B cell (primary cell): ENCODE measurements around the gene TRMT2A. TPM values are rescaled to one million over a fixed set of nuclear protein-coding genes. Genes with fewer than 3 reads are reported as not detected.

Experiments used
- ATAC-seq: fragments of 200-7000 bp; cut with Tn5 transposase; one replicate; pipeline ENCODE4 v1.10.0; 2021; ENCODE audit warnings: low read depth, mild to moderate bottlenecking, moderate number of reproducible peaks, moderate library complexity
- CTCF ChIA-PET: fragments of 350-600 bp; sonication (Branson Sonifier 250); formaldehyde crosslinking; loops from one replicate; lab custom pipeline; 2021; ENCODE audit warnings: antibody characterized with exemption, inconsistent platforms; lab: Charles Lee
- POLR2A ChIA-PET: fragments of 350-600 bp; sonication (Branson Sonifier 250); formaldehyde crosslinking; loops from one replicate; lab custom pipeline; 2021; ENCODE audit warnings: antibody characterized with exemption; lab: Charles Lee
- DNase-seq: peaks from one replicate; pipeline ENCODE4 v3.0.0; 2013
- H2AFZ ChIP-seq: 2 replicates; pipeline ENCODE4 v1.6.1; 2012; ENCODE audit warnings: mild to moderate bottlenecking, low read depth, low read length; ENCODE audit not compliant: insufficient read depth, poor library complexity, severe bottlenecking
- H3K27ac ChIP-seq, 2 donors: 1 replicate in 1 of 2; 2 replicates in 1 of 2; pipeline ENCODE4 v1.5.1; 2012 to 2013; ENCODE audit warnings: low read length in 2 of 2, mild to moderate bottlenecking in 2 of 2, moderate library complexity in 1 of 2
- H3K27me3 ChIP-seq, 4 experiments: fragments of 200-600 bp in 1 of 4; sonication (generic) in 1 of 4; replicated peaks in 1 of 4; 1 replicate in 2 of 4; 2 replicates in 2 of 4; pipeline versions ENCODE4 v1.6.1 to v1.7.0; 2013 to 2016; ENCODE audit warnings: low read length in 3 of 4, mild to moderate bottlenecking in 2 of 4, mixed read lengths in 1 of 4, moderate library complexity in 1 of 4; ENCODE audit not compliant: insufficient read depth in 4 of 4, control insufficient read depth in 3 of 4; ENCODE audit errors: control extremely low read depth in 1 of 4
- H3K36me3 ChIP-seq, 2 experiments: replicated peaks in 1 of 2; 1 replicate in 1 of 2; 2 replicates in 1 of 2; pipeline versions ENCODE4 v1.6.1 to v1.7.1; 2013; ENCODE audit warnings: low read length in 1 of 2; ENCODE audit not compliant: insufficient read depth in 2 of 2, control insufficient read depth in 1 of 2; ENCODE audit errors: control extremely low read depth in 1 of 2, extremely low read depth in 1 of 2
- H3K4me1 ChIP-seq, 2 donors: fragments of 200-600 bp in 1 of 2; sonication (generic) in 1 of 2; 1 replicate in 1 of 2; 2 replicates in 1 of 2; pipeline versions ENCODE4 v1.5.1 to v1.6.1; 2013 to 2017; ENCODE audit warnings: low read length in 2 of 2; ENCODE audit not compliant: control insufficient read depth in 2 of 2, insufficient read depth in 2 of 2
- H3K4me2 ChIP-seq: replicated peaks from 2 replicates; pipeline ENCODE3; 2012; ENCODE audit warnings: mild to moderate bottlenecking, low read depth, low read length; ENCODE audit not compliant: poor library complexity, severe bottlenecking
- H3K4me3 ChIP-seq, 5 experiments: fragments of 200-600 bp in 1 of 5; sonication (generic) in 1 of 5; 1 replicate in 3 of 5; 2 replicates in 2 of 5; pipeline versions ENCODE4 v1.5.1 to v1.7.0; 2011 to 2016; ENCODE audit warnings: low read length in 4 of 5, mild to moderate bottlenecking in 4 of 5, low read depth in 2 of 5, control low read depth in 1 of 5, moderate library complexity in 1 of 5; ENCODE audit not compliant: insufficient read depth in 1 of 5; ENCODE audit errors: control extremely low read depth in 1 of 5, extremely low read depth in 1 of 5
- H3K79me2 ChIP-seq: fragments of 200-600 bp; sonication (generic); one replicate; pipeline ENCODE4 v1.6.0; 2016; ENCODE audit warnings: low read length; ENCODE audit not compliant: control insufficient read depth, insufficient read depth
- H3K9ac ChIP-seq: fragments of 200-600 bp; sonication (generic); 2 replicates; pipeline ENCODE4 v1.6.1; 2017; ENCODE audit warnings: mild to moderate bottlenecking, low read length, moderate library complexity
- H3K9me3 ChIP-seq, 3 donors: one replicate each; pipeline versions ENCODE4 v1.6.1 to v1.7.1; 2013; ENCODE audit warnings: low read length in 2 of 3; ENCODE audit not compliant: control insufficient read depth in 2 of 3, insufficient read depth in 1 of 3; ENCODE audit errors: control extremely low read depth in 1 of 3
- H4K20me1 ChIP-seq: 2 replicates; pipeline ENCODE4 v1.6.0; 2012; ENCODE audit warnings: mild to moderate bottlenecking, low read length; ENCODE audit not compliant: insufficient read depth, control insufficient read depth, poor library complexity, severe bottlenecking
- H3K27ac Mint-ChIP-seq: one replicate; pipeline ENCODE4 v1.8.0; 2021; ENCODE audit warnings: mixed read lengths
- H3K27me3 Mint-ChIP-seq: one replicate; pipeline ENCODE4 v1.8.0; 2021; ENCODE audit warnings: mixed read lengths
- H3K4me1 Mint-ChIP-seq: one replicate; pipeline ENCODE4 v1.8.0; 2021; ENCODE audit warnings: mixed read lengths
- H3K4me3 Mint-ChIP-seq: one replicate; pipeline ENCODE4 v1.8.0; 2021; ENCODE audit warnings: mixed read lengths
- H3K9me3 Mint-ChIP-seq: one replicate; pipeline ENCODE4 v1.8.0; 2022; ENCODE audit warnings: mixed read lengths; ENCODE audit not compliant: insufficient read depth
- CTCF ChIP-seq: fragments of 200-600 bp; IDR thresholded peaks from one replicate; pipeline ENCODE4 v1.8.0; 2022; ENCODE audit warnings: antibody characterized with exemption, mild to moderate bottlenecking
- EZH2 ChIP-seq: IDR thresholded peaks from 2 replicates; pipeline ENCODE4 v1.6.1; 2012; ENCODE audit warnings: borderline replicate concordance, low read depth, mild to moderate bottlenecking, moderate library complexity, low read length; ENCODE audit not compliant: insufficient read depth, poor library complexity, severe bottlenecking
- WGBS: methylation state at CpG from one replicate; pipeline ENCODE4 v1.1.5; 2013; ENCODE audit warnings: missing lambda C conversion rate; ENCODE audit not compliant: insufficient coverage; 5-methylcytosine and 5-hydroxymethylcytosine counted together
- intact Hi-C: fragments of 100-400 bp; cut with micrococcal nuclease; formaldehyde crosslinking; loops from one replicate; pipeline ENCODE4 v1.10.0; 2022
- polyA plus RNA-seq: library from polyadenylated mRNA; depleted of rRNA; stranded (reverse); fragments of >200 nt; gene quantifications from 2 replicates; pipeline ENCODE4 v1.2.3, GENCODE V29; 2012
- total RNA-seq, 2 donors: library from RNA; stranded (reverse); fragments of 120-200 nt in 1 of 2; gene quantifications; 1 replicate in 1 of 2; 2 replicates in 1 of 2; pipeline versions ENCODE4 v1.2.3 to v1.2.4, GENCODE V29; 2013 to 2022

The TRMT2A gene
- total and polyA plus RNA-seq, 2 donors (not counting 1 experiment from before 2014, with no cell fraction given): 95.7 to 144 TPM

DNA sequence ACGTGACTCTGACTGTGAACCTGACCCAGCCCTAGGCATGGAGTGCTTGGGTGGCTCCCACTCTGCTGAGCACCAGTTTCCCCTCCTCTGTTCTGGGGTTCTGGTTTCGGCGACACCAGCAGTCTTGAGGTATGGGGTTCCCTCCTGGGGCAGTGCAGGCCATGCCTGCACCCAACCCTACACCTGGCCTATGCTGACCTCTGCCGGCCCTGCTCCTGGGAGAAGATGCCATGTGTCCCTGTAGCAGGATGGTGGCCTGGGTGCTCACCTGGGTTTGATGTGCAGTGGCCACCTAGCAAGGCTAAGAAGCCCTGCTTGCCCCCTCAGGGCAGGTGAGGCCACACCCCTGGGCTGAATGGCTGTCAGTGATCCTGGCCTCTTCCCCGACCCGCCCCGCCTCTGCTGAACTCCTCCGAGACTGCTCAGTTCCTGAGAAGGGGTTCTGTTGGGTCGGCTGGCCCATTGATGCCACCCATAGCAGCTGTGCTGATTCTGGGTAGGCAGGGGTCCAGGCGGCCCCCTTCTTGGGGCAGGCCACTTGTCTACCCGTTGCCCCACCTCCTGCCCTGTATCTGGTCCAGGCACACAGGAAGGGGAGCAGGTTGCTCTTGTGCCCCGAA, 17.0 kb upstream of the TRMT2A start:
- Histone ChIP-seq H3K9me3 (no peaks in the 10 kb centered on the region), H3K4me1 (peaks cover 14 to 51% of the 10 kb centered on the region in 2 donors), H3K4me3 (no peak overlapping the region), H3K27me3 (no peaks in the 10 kb centered on the region), H3K79me2 (peaks cover 46% of the 10 kb centered on the region), H3K36me3 (no peaks in the 10 kb centered on the region), H4K20me1 (peaks cover 64% of the 10 kb centered on the region), H3K27ac (no peak overlapping the region), H3K9ac (no peak overlapping the region), H2AFZ (no peak overlapping the region), H3K4me2 (peak overlapping the region; percentile 8)
- H3K27me3 Mint-ChIP-seq: no peaks in the 10 kb centered on the region
- 92% methylated on average over 10 of the region's 12 CpGs for WGBS
- DNase-seq (no peak), ATAC-seq (no peak)
- peak overlapping the region; percentile 65 for H3K4me3 Mint-ChIP-seq
- intact Hi-C loops: loop anchor here (5.0 kb wide), 2 partner anchors 162 to 373 kb away; partner anchors contain the start of gene MED15
- no peak for TF ChIP-seq EZH2
- no peak for TF ChIP-seq CTCF
- H3K9me3 Mint-ChIP-seq: no peaks in the 10 kb centered on the region
- H3K27ac Mint-ChIP-seq: no peak overlapping the region
- ChIA-PET POLR2A (no interaction called here), CTCF (no interaction called here)
- peaks cover 39% of the 10 kb centered on the region for H3K4me1 Mint-ChIP-seq

DNA sequence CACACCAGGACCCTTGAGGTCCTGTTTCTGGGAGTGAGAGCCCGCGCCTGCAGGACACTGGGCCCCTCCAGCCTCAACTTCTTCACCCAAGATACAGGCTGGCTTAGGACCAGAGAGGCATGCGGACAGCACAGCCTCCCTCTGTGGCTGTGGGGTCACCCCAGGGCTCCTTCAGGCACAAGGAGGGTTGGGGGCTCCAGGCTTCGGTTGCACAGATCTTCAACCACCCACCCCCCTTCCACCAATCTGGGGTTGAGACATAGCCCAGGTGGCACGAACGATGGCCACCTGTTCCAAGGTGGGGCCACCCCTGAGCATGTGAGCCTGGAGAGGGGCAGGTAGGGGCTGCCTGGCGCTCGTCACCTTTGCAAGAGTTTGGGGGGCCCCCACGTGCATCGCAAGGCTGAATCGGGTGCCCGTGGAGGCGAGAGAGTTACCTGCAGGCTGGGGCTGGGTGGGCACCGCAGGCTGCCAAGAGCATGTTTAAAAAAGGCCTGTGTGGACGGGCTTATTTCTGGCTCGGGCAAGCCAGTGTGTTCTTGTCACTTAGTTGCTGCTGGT, 15.7 kb upstream of the TRMT2A start:
- Histone ChIP-seq H2AFZ (peak overlapping the region; percentile 70), H3K4me3 (peak overlapping the region in 4 of 5 experiments; percentile 59 to 73 (median 66)), H3K79me2 (peaks cover 42% of the 10 kb centered on the region), H3K9me3 (no peaks in the 10 kb centered on the region), H3K27me3 (no peaks in the 10 kb centered on the region), H3K9ac (peak overlapping the region; percentile 75), H3K4me2 (peak overlapping the region; percentile 96), H4K20me1 (peaks cover 55% of the 10 kb centered on the region), H3K36me3 (no peaks in the 10 kb centered on the region), H3K27ac (peak overlapping the region in 1 of 2 donors; percentile 49), H3K4me1 (peaks cover 14 to 48% of the 10 kb centered on the region in 2 donors)
- intact Hi-C loops: loop anchor here (5.0 kb wide), 2 partner anchors 160 to 375 kb away; partner anchors contain the start of gene MED15
- TF ChIP-seq EZH2 (no peak), CTCF (no peak)
- ATAC-seq: no peak
- peak overlapping the region; percentile 63 for H3K27ac Mint-ChIP-seq
- H3K27me3 Mint-ChIP-seq: no peaks in the 10 kb centered on the region
- POLR2A ChIA-PET: no interaction called here
- CTCF ChIA-PET: no interaction called here
- DNase-seq: no peak
- H3K4me1 Mint-ChIP-seq: peaks cover 33% of the 10 kb centered on the region
- H3K9me3 Mint-ChIP-seq: no peaks in the 10 kb centered on the region
- H3K4me3 Mint-ChIP-seq: peak overlapping the region; percentile 74
- 88% methylated on average over 13 of the region's 16 CpGs for WGBS
